ENCODE measurements around the gene CNTNAP3. TPM values are rescaled to one million over a fixed set of nuclear protein-coding genes. Genes with fewer than 3 reads are reported as not detected.
"Not testable (repeated sequence)": the region's sequence is repeated elsewhere in the genome, so short reads cannot be mapped to it uniquely, and the experiment has no call there.

The CNTNAP3 gene
- total and polyA plus RNA-seq, 3 donors from 2014 or later = 4.0 to 17.5 (median 12.8) TPM

GRCh38 chr9:39132826-39133552 lies 155.0 kb downstream of the CNTNAP3 start:
- H3K4me1 ChIP-seq; intact Hi-C loops (cut with DNase I; ENCODE audit: low total_unique reads); H3K36me3 ChIP-seq (ENCODE audit: low read depth, missing control alignments); H3K27ac ChIP-seq; H3K9me3 ChIP-seq; DNase-seq; H3K27me3 ChIP-seq: not testable (repeated sequence)
- WGBS, 2 donors = 35 to 44% methylated on average over 30 to 31 of the region's 51 CpGs
- peak overlapping the region; percentile 18 to 34 for H3K4me3 ChIP-seq

- H3K27ac ChIP-seq; H3K27me3 ChIP-seq; H3K9me3 ChIP-seq; H3K4me3 ChIP-seq; intact Hi-C loops (cut with DNase I; ENCODE audit: low total_unique reads); DNase-seq; H3K4me1 ChIP-seq; H3K36me3 ChIP-seq (ENCODE audit: low read depth, missing control alignments): not testable (repeated sequence)
- WGBS, 2 donors = 0 to 23% methylated on average over 2 of the region's 2 CpGs
Observed at GRCh38 chr9:39121401-39121800, 166.6 kb downstream of the CNTNAP3 start.

GRCh38 chr9:39111746-39112145 lies 176.2 kb downstream of the CNTNAP3 start:
- DNase-seq; H3K27ac ChIP-seq; H3K36me3 ChIP-seq (ENCODE audit: low read depth, missing control alignments); H3K4me1 ChIP-seq; intact Hi-C loops (cut with DNase I; ENCODE audit: low total_unique reads); H3K4me3 ChIP-seq; H3K27me3 ChIP-seq; H3K9me3 ChIP-seq: not testable (repeated sequence)

GRCh38 chr9:39108145-39108544 lies 179.8 kb downstream of the CNTNAP3 start:
- intact Hi-C loops (cut with DNase I; ENCODE audit: low total_unique reads) = no loop called here
- TF ChIP-seq POLR2A (IDR thresholded peaks at IDR 0.05) (no peak), CTCF (IDR thresholded peaks at IDR 0.05) (no peak)
- DNase-seq = no peak

GRCh38 chr9:39097208-39097607 lies 190.8 kb downstream of the CNTNAP3 start:
- H3K36me3 ChIP-seq (ENCODE audit: low read depth, missing control alignments); intact Hi-C loops (cut with DNase I; ENCODE audit: low total_unique reads); DNase-seq; H3K27me3 ChIP-seq; H3K4me3 ChIP-seq; H3K27ac ChIP-seq; H3K9me3 ChIP-seq; H3K4me1 ChIP-seq: not testable (repeated sequence)
- WGBS, 2 donors = 86 to 90% methylated on average over 1 of the region's 1 CpG

More at GRCh38 chr9:39108145-39108544, 179.8 kb downstream of the CNTNAP3 start:
- 92 to 93% methylated on average over 8 to 9 of the region's 9 CpGs for WGBS, 2 donors
- no peaks in the 10 kb centered on the region for H3K27me3 ChIP-seq
- no peak overlapping the region for H3K27ac ChIP-seq
- no peaks in the 10 kb centered on the region for H3K9me3 ChIP-seq
- no peaks in the 10 kb centered on the region for H3K36me3 ChIP-seq (ENCODE audit: low read depth, missing control alignments)
- H3K4me1 ChIP-seq = no peaks in the 10 kb centered on the region
- no peak overlapping the region for H3K4me3 ChIP-seq

- intact Hi-C loops (cut with DNase I; ENCODE audit: low total_unique reads); H3K27ac ChIP-seq; H3K4me3 ChIP-seq; H3K9me3 ChIP-seq; H3K4me1 ChIP-seq; DNase-seq; H3K36me3 ChIP-seq (ENCODE audit: low read depth, missing control alignments); H3K27me3 ChIP-seq: not testable (repeated sequence)
- 79 to 83% methylated on average over 5 of the region's 5 CpGs for WGBS, 2 donors
Observed at GRCh38 chr9:39085311-39085710, 202.7 kb downstream of the CNTNAP3 start.

GRCh38 chr9:39082574-39082973 lies 205.4 kb downstream of the CNTNAP3 start:
- H3K4me1 ChIP-seq; H3K27ac ChIP-seq; H3K4me3 ChIP-seq; H3K27me3 ChIP-seq; H3K9me3 ChIP-seq; H3K36me3 ChIP-seq (ENCODE audit: low read depth, missing control alignments); intact Hi-C loops (cut with DNase I; ENCODE audit: low total_unique reads); DNase-seq: not testable (repeated sequence)
- WGBS, 2 donors = 69 to 70% methylated on average over 4 of the region's 4 CpGs

GRCh38 chr9:39080081-39080480 lies 207.9 kb downstream of the CNTNAP3 start:
- H3K36me3 ChIP-seq (ENCODE audit: low read depth, missing control alignments); H3K4me3 ChIP-seq; H3K9me3 ChIP-seq; H3K27ac ChIP-seq; H3K4me1 ChIP-seq; H3K27me3 ChIP-seq; intact Hi-C loops (cut with DNase I; ENCODE audit: low total_unique reads); DNase-seq: not testable (repeated sequence)
- WGBS, 2 donors = 79 to 90% methylated on average over 2 of the region's 3 CpGs
